Thyroid gland (tissue), 4 donors: ENCODE results near the gene TMEM167B.

Experiments
- POLR2A ChIP-seq, 2 donors: fragments of 450-650 bp; IDR thresholded peaks; one replicate each; pipeline ENCODE4 v1.6.1; 2017; ENCODE audit warnings: antibody characterized with exemption in 2 of 2, mild to moderate bottlenecking in 2 of 2, moderate library complexity in 1 of 2
- TF ChIP-seq, protein P1 (sequence below), 6 experiments: fragments of 200-600 bp in 3 of 6; fragments of 450-650 bp in 3 of 6; sonication (generic) in 3 of 6; IDR thresholded peaks; one replicate each; pipeline ENCODE4 v1.5.1; 2016 to 2019; ENCODE audit warnings: antibody characterized with exemption in 6 of 6, mild to moderate bottlenecking in 2 of 6, inconsistent platforms in 1 of 6, moderate library complexity in 1 of 6

DNA sequence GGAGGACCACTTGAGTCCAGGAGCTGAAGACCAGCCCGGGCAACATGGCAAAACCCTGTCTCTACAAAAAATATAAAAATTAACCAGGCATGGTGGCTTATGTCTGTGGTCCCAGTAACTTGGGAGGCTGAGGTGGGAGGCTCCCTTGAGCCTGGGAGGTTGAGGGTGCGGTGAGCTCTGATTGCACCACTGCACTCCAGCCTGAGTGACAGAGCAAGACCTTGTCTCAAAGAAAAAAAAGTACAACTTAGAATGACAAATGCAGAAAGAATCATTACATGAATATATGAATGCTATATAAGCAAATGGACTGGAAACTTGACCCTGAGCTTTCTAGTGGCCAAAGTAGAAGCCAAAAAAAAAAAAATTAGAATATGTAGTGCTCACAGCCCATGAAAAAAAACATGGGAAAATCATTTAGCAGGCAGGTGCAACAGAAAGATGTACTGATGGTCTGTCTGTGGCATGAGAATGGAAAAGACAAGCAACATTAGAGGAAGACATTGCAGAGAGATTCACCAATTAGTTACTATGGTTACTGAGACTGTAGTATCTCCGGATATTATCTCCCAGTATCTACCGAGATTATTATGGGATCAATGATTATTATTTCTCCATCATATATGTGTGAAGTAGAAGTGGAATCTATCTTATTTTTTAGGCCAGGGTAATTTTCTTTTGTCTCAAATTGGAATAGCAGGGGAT is 42.6 kb downstream of the TMEM167B start:
- TF ChIP-seq, protein P1, sequence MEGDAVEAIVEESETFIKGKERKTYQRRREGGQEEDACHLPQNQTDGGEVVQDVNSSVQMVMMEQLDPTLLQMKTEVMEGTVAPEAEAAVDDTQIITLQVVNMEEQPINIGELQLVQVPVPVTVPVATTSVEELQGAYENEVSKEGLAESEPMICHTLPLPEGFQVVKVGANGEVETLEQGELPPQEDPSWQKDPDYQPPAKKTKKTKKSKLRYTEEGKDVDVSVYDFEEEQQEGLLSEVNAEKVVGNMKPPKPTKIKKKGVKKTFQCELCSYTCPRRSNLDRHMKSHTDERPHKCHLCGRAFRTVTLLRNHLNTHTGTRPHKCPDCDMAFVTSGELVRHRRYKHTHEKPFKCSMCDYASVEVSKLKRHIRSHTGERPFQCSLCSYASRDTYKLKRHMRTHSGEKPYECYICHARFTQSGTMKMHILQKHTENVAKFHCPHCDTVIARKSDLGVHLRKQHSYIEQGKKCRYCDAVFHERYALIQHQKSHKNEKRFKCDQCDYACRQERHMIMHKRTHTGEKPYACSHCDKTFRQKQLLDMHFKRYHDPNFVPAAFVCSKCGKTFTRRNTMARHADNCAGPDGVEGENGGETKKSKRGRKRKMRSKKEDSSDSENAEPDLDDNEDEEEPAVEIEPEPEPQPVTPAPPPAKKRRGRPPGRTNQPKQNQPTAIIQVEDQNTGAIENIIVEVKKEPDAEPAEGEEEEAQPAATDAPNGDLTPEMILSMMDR (IDR thresholded peaks at IDR 0.05), result no peak
- no peak for TF ChIP-seq POLR2A (IDR thresholded peaks at IDR 0.05)
